Neural progenitor cell (in vitro differentiated cells): ENCODE data around the gene ASPDH.

Experiments used
- CTCF ChIP-seq: fragments of 200-600 bp; sonication (generic); IDR thresholded peaks from 2 replicates; pipeline ENCODE4 v1.5.1; 2017; ENCODE audit warnings: antibody characterized with exemption, mild to moderate bottlenecking
- EZH2 ChIP-seq: fragments of 200-600 bp; sonication (generic); IDR thresholded peaks from 2 replicates; pipeline ENCODE4 v1.6.1; 2017; ENCODE audit warnings: antibody characterized with exemption, mild to moderate bottlenecking, moderate library complexity

GRCh38 chr19:50485284-50485955 is 28.3 kb downstream of the ASPDH start:
- TF ChIP-seq CTCF, result no peak
- TF ChIP-seq EZH2, result no peak
